C4-2B (cell line): Measurements from ENCODE around the gene OSBPL2.

ENCODE experiments used
- CTCF ChIP-seq: fragments of 450-650 bp; conservative IDR thresholded peaks from 2 replicates; pipeline ENCODE4 v1.5.1; 2017; ENCODE audit warnings: mild to moderate bottlenecking
- ZFX ChIP-seq: fragments of 450-650 bp; IDR thresholded peaks from 2 replicates; pipeline ENCODE4 v1.6.1; 2017

GRCh38 chr20:62336329-62336728, 98.0 kb downstream of the OSBPL2 start:
- no peak for TF ChIP-seq CTCF
- TF ChIP-seq ZFX, result no peak
